SK-N-SH (cell line): Measurements from ENCODE around the gene HECW1. TPM values are rescaled to one million over a fixed set of nuclear protein-coding genes. Genes with fewer than 3 reads are reported as not detected.
"Not testable (repeated sequence)": the region's sequence is repeated elsewhere in the genome, so short reads cannot be mapped to it uniquely, and the experiment has no call there.

Source experiments
- CTCF ChIA-PET: fragments of 300-600, 350-600 bp; formaldehyde crosslinking; extraction: SDS; loops from one replicate; lab custom pipeline; 2021; lab: Yijun Ruan, JAX
- POLR2A ChIA-PET: fragments of 350-600 bp; sonication (Branson Sonifier 250); formaldehyde crosslinking; extraction: SDS; loops from one replicate; lab custom pipeline; 2020; ENCODE audit warnings: antibody characterized with exemption, inconsistent platforms; lab: Yijun Ruan, JAX
- DNase-seq: peaks from one replicate; pipeline ENCODE4 v3.0.0; 2012
- H2AFZ ChIP-seq: fragments of 200-600 bp; sonication (generic); 2 replicates; pipeline ENCODE4 v1.8.1; 2016; ENCODE audit warnings: antibody characterized with exemption, mild to moderate bottlenecking, low read depth
- H3F3A ChIP-seq: fragments of 200-600 bp; sonication (generic); replicated peaks from 2 replicates; pipeline ENCODE3; 2016; ENCODE audit warnings: antibody characterized with exemption, mild to moderate bottlenecking; ENCODE audit not compliant: insufficient read depth
- H3K27ac ChIP-seq, 2 experiments: fragments of 200-500 bp in 1 of 2; fragments of 200-600 bp in 1 of 2; sonication (Bioruptor generic) in 1 of 2; sonication (generic), shearing (Covaris generic) in 1 of 2; 2 replicates each; pipeline versions ENCODE4 v1.5.1 to v1.6.1; 2014 to 2016; ENCODE audit warnings: low read depth in 2 of 2, inconsistent platforms in 1 of 2, low read length in 1 of 2, mild to moderate bottlenecking in 1 of 2, mixed read lengths in 1 of 2
- H3K27me3 ChIP-seq: fragments of 200-600 bp; sonication (generic), shearing (Covaris generic); 2 replicates; pipeline ENCODE4 v1.6.1; 2016; ENCODE audit warnings: mixed run types; ENCODE audit not compliant: insufficient read depth
- H3K36me3 ChIP-seq, 2 experiments: fragments of 200-500 bp in 1 of 2; fragments of 200-600 bp in 1 of 2; sonication (Bioruptor generic) in 1 of 2; sonication (generic) in 1 of 2; replicated peaks in 1 of 2; 2 replicates each; pipeline versions ENCODE3 to v1.5.1; 2014 to 2016; ENCODE audit warnings: low read length in 1 of 2, mild to moderate bottlenecking in 1 of 2; ENCODE audit not compliant: insufficient read depth in 2 of 2, control insufficient read depth in 1 of 2
- H3K4me1 ChIP-seq, 2 experiments: fragments of 200-500 bp in 1 of 2; fragments of 200-600 bp in 1 of 2; sonication (Bioruptor generic) in 1 of 2; sonication (generic), shearing (Covaris generic) in 1 of 2; 2 replicates each; pipeline versions ENCODE4 v1.5.1 to v1.6.1; 2014 to 2016; ENCODE audit warnings: low read depth in 1 of 2, low read length in 1 of 2, mixed run types in 1 of 2; ENCODE audit not compliant: insufficient read depth in 2 of 2, control insufficient read depth in 1 of 2
- H3K4me2 ChIP-seq: fragments of 200-600 bp; sonication (generic), shearing (Covaris generic); 2 replicates; pipeline ENCODE4 v1.6.1; 2017; ENCODE audit warnings: mixed run types
- H3K4me3 ChIP-seq, 2 experiments: fragments of 200-500 bp in 1 of 2; fragments of 200-600 bp in 1 of 2; sonication (Bioruptor generic) in 1 of 2; sonication (generic), shearing (Covaris generic) in 1 of 2; 2 replicates each; pipeline versions ENCODE4 v1.5.1 to v1.8.1; 2014 to 2016; ENCODE audit warnings: low read depth in 2 of 2, inconsistent platforms in 1 of 2, low read length in 1 of 2, mild to moderate bottlenecking in 1 of 2, mixed read lengths in 1 of 2, moderate library complexity in 1 of 2
- H3K79me2 ChIP-seq: fragments of 200-600 bp; sonication (generic); 2 replicates; pipeline ENCODE4 v1.8.1; 2017; ENCODE audit warnings: mild to moderate bottlenecking; ENCODE audit not compliant: insufficient read depth
- H3K9ac ChIP-seq: fragments of 200-600 bp; sonication (generic); 2 replicates; pipeline ENCODE4 v1.6.1; 2017; ENCODE audit warnings: mixed run types
- H3K9me2 ChIP-seq: fragments of 200-600 bp; sonication (generic); 2 replicates; pipeline ENCODE4 v1.6.1; 2017; ENCODE audit warnings: mixed run types
- H3K9me3 ChIP-seq: fragments of 200-600 bp; sonication (generic); 2 replicates; pipeline ENCODE4 v1.6.1; 2017; ENCODE audit warnings: mixed run types, mild to moderate bottlenecking, moderate library complexity
- H4K20me1 ChIP-seq: fragments of 200-600 bp; sonication (generic); 2 replicates; pipeline ENCODE4 v1.6.1; 2017; ENCODE audit warnings: mild to moderate bottlenecking, mixed run types; ENCODE audit not compliant: insufficient read depth
- CHD2 ChIP-seq: fragments of 150-350 bp; IDR thresholded peaks from 2 replicates; pipeline ENCODE4 v1.6.1; 2018; ENCODE audit warnings: low read length; ENCODE audit not compliant: partially characterized antibody
- ELF1 ChIP-seq: IDR thresholded peaks from 2 replicates; pipeline ENCODE4 v1.4.0; 2012
- EP300 ChIP-seq, 2 experiments: IDR thresholded peaks; 2 replicates each; pipeline versions ENCODE4 v1.4.0 to v1.6.1; 2012; ENCODE audit warnings: borderline replicate concordance in 1 of 2, low read depth in 1 of 2, low read length in 1 of 2
- FOXJ3 ChIP-seq: sonication (generic); formaldehyde crosslinking; IDR thresholded peaks from 2 replicates; pipeline ENCODE4 v1.5.1; 2020; ENCODE audit warnings: mild to moderate bottlenecking, missing genetic modification reagents
- GATA2 ChIP-seq: sonication (generic); formaldehyde crosslinking; IDR thresholded peaks from 2 replicates; pipeline ENCODE4 v1.5.0; 2020; ENCODE audit warnings: mild to moderate bottlenecking, missing genetic modification reagents
- MXI1 ChIP-seq: IDR thresholded peaks from 2 replicates; pipeline ENCODE4 v1.6.1; 2012; ENCODE audit warnings: mild to moderate bottlenecking, low read depth, low read length, improper control_type of control experiment
- NRF1 ChIP-seq: IDR thresholded peaks from 2 replicates; pipeline ENCODE4 v1.6.1; 2012; ENCODE audit warnings: low read depth, mild to moderate bottlenecking, low read length
- POLR2AphosphoS5 ChIP-seq: IDR thresholded peaks from 2 replicates; pipeline ENCODE4 v1.6.1; 2012; ENCODE audit warnings: low read depth, low read length
- RAD21 ChIP-seq: IDR thresholded peaks from 2 replicates; pipeline ENCODE4 v1.6.1; 2012; ENCODE audit warnings: mild to moderate bottlenecking, low read length
- RFX5 ChIP-seq: IDR thresholded peaks from 2 replicates; pipeline ENCODE4 v1.6.1; 2012; ENCODE audit warnings: mild to moderate bottlenecking, improper control_type of control experiment, low read length
- TAF1 ChIP-seq: IDR thresholded peaks from 2 replicates; pipeline ENCODE4 v1.6.1; 2012; ENCODE audit warnings: low read depth, mild to moderate bottlenecking, low read length, moderate library complexity, borderline replicate concordance
- TCF12 ChIP-seq: IDR thresholded peaks from 2 replicates; pipeline ENCODE4 v1.4.0; 2012
- TEAD4 ChIP-seq: IDR thresholded peaks from 2 replicates; pipeline ENCODE4 v1.4.0; 2012; ENCODE audit warnings: mild to moderate bottlenecking, borderline replicate concordance; ENCODE audit not compliant: insufficient read depth
- YY1 ChIP-seq: IDR thresholded peaks from 2 replicates; pipeline ENCODE4 v1.4.0; 2012; ENCODE audit warnings: low read depth, mild to moderate bottlenecking
- WGBS: methylation state at CpG from one replicate; pipeline ENCODE4 v1.1.6; 2017; ENCODE audit warnings: low lambda C conversion rate; 5-methylcytosine and 5-hydroxymethylcytosine counted together
- polyA plus RNA-seq, 3 experiments: library from polyadenylated mRNA; depleted of rRNA; stranded (reverse); fragments of >200 nt; gene quantifications; 2 replicates each; pipeline ENCODE4 v1.2.3, GENCODE V29; 2012
- TF ChIP-seq, protein P1 (sequence below): fragments of 150-350 bp; IDR thresholded peaks from 2 replicates; pipeline ENCODE4 v1.6.1; 2016; ENCODE audit warnings: mild to moderate bottlenecking, low read depth, low read length
- TF ChIP-seq, protein P2 (sequence below): IDR thresholded peaks from 2 replicates; pipeline ENCODE4; 2012
- TF ChIP-seq, protein P3 (sequence below): IDR thresholded peaks from 2 replicates; pipeline ENCODE4 v1.4.0; 2012; ENCODE audit warnings: low read depth, borderline replicate concordance
- TF ChIP-seq, protein P4 (sequence below): IDR thresholded peaks from 2 replicates; pipeline ENCODE4 v1.4.0; 2012; ENCODE audit warnings: low read depth

Gene HECW1
- polyA plus RNA-seq, 1 of the 3 experiments (the other 2 are of a cell fraction): not detected

DNA sequence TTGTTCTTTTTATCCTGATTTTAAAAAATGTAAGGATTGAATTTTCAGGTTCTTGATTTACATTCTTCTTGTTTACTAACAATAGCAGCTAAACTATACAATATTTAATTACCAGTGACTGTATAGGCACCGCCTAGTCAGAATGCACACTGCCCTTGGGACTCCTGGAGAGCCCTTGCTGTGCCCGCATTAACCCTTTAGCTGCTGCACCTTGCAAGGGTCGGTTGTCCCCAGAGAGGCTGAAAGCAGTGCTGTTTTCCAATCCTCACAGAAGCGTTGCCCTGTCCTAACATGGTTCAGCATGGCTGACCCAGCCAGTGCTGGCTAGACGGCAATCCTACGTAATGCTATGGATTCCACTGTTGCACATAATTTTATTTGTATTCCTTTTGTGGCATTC, 102.6 kb downstream of the HECW1 start (continued):
- TF ChIP-seq, protein P1, sequence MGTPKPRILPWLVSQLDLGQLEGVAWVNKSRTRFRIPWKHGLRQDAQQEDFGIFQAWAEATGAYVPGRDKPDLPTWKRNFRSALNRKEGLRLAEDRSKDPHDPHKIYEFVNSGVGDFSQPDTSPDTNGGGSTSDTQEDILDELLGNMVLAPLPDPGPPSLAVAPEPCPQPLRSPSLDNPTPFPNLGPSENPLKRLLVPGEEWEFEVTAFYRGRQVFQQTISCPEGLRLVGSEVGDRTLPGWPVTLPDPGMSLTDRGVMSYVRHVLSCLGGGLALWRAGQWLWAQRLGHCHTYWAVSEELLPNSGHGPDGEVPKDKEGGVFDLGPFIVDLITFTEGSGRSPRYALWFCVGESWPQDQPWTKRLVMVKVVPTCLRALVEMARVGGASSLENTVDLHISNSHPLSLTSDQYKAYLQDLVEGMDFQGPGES: no peak

DNA sequence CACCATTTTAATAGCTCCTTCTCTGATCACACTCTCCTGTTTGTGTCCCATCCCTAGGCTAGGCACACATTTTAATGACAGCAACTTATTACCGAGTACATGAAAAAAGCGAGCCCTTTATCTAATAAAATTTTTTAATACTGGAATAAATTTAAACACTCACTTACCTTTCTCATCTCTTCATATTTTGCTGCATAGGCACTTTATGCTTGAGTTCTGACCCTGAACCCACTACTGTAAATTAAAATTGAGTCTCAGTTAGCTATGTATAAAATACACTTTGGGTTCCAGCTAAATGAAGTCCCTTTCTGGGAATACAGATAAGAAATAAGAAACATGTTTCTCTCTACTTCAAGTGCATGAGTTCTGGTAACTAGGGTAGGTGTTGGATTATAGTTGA, 104.6 kb downstream of the HECW1 start:
- H3K4me1 ChIP-seq: no peaks in the 10 kb centered on the region
- ChIA-PET POLR2A (interaction anchor here (0.7 kb wide), 1 partner anchor 29 kb away, joined by 3 read pairs; no protein-coding TSS in a partner anchor), CTCF (interaction anchor here (0.6 to 1.3 kb wide), 5 partner anchors 9 to 370 kb away, joined by 3 to 4 read pairs (median 3); no protein-coding TSS in a partner anchor)
- WGBS: 49% methylated on average over 2 of the region's 2 CpGs
- no peak for DNase-seq
- H4K20me1 ChIP-seq: no peaks in the 10 kb centered on the region
- no peaks in the 10 kb centered on the region for H3K9me2 ChIP-seq
- peaks cover 8% of the 10 kb centered on the region; the same call in 1 of the 2 replicates for H3K27me3 ChIP-seq
- H3K9me3 ChIP-seq: no peaks in the 10 kb centered on the region
- no peak overlapping the region for H3K9ac ChIP-seq
- no peaks in the 10 kb centered on the region for H3F3A ChIP-seq
- TF ChIP-seq, protein P2, sequence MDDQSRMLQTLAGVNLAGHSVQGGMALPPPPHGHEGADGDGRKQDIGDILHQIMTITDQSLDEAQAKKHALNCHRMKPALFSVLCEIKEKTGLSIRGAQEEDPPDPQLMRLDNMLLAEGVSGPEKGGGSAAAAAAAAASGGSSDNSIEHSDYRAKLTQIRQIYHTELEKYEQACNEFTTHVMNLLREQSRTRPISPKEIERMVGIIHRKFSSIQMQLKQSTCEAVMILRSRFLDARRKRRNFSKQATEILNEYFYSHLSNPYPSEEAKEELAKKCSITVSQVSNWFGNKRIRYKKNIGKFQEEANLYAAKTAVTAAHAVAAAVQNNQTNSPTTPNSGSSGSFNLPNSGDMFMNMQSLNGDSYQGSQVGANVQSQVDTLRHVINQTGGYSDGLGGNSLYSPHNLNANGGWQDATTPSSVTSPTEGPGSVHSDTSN: no peak
- no peak for TF ChIP-seq NRF1
- no peak for TF ChIP-seq FOXJ3 (CRISPR knock-in tag)
- TF ChIP-seq MXI1: no peak
- no peak for TF ChIP-seq TCF12
- TF ChIP-seq, protein P3, sequence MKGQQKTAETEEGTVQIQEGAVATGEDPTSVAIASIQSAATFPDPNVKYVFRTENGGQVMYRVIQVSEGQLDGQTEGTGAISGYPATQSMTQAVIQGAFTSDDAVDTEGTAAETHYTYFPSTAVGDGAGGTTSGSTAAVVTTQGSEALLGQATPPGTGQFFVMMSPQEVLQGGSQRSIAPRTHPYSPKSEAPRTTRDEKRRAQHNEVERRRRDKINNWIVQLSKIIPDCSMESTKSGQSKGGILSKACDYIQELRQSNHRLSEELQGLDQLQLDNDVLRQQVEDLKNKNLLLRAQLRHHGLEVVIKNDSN: no peak
- TF ChIP-seq TAF1: no peak
- TF ChIP-seq GATA2 (CRISPR knock-in tag): no peak
- TF ChIP-seq, protein P4, sequence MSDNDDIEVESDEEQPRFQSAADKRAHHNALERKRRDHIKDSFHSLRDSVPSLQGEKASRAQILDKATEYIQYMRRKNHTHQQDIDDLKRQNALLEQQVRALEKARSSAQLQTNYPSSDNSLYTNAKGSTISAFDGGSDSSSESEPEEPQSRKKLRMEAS: no peak
- TF ChIP-seq, protein P1: no peak
- no peak for TF ChIP-seq EP300 (IDR thresholded peaks at IDR 0.05; ENCODE audit: borderline replicate concordance in 1 of 2, low read depth in 1 of 2, low read length in 1 of 2)
- no peak for TF ChIP-seq POLR2AphosphoS5
- no peak for TF ChIP-seq TEAD4
- no peak for TF ChIP-seq RAD21
- no peak for TF ChIP-seq RFX5
- no peak for TF ChIP-seq CHD2
- no peak for TF ChIP-seq YY1
- no peak for TF ChIP-seq ELF1
- H3K4me3 ChIP-seq: no peak overlapping the region
- H3K4me2 ChIP-seq: no peak overlapping the region
- H3K36me3 ChIP-seq: no peaks in the 10 kb centered on the region
- no peak overlapping the region for H3K27ac ChIP-seq
- no peaks in the 10 kb centered on the region for H3K79me2 ChIP-seq
- H2AFZ ChIP-seq: no peak overlapping the region

DNA sequence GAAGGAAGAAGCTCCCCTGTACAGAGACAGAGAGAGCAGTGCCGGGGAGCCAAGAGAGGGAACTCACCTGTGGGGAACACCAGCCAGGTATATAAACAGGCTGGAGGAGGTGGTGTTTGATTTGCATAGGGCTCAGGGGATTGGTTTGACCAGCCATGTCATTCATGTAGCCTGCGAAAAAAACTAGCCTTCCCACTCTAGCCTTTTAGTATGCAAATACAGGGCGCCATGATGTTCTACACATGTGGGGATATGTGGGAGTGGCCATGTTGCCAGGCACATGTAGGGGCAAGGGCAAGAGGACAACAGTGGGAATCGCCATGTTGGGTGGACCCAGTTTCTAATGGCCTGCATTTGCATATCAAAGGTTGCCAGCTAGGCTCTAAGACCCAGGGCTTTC, 106.5 kb downstream of the HECW1 start:
- H3K36me3 ChIP-seq, H2AFZ ChIP-seq, H3K27ac ChIP-seq, H4K20me1 ChIP-seq, H3K9me2 ChIP-seq, H3F3A ChIP-seq, H3K9ac ChIP-seq, H3K4me2 ChIP-seq, H3K9me3 ChIP-seq, H3K4me1 ChIP-seq, DNase-seq, H3K79me2 ChIP-seq, H3K4me3 ChIP-seq, POLR2A ChIA-PET: not testable (repeated sequence)
- 38% methylated on average over 4 of the region's 4 CpGs for WGBS
- CTCF ChIA-PET: interaction anchor here (1.7 kb wide), 1 partner anchor 42 kb away, joined by 7 read pairs; no protein-coding TSS in a partner anchor
- peaks cover 15% of the 10 kb centered on the region; the same call in 1 of the 2 replicates for H3K27me3 ChIP-seq
